Measurements from ENCODE around the gene PDIA5.

PDIA5 gene

DNA sequence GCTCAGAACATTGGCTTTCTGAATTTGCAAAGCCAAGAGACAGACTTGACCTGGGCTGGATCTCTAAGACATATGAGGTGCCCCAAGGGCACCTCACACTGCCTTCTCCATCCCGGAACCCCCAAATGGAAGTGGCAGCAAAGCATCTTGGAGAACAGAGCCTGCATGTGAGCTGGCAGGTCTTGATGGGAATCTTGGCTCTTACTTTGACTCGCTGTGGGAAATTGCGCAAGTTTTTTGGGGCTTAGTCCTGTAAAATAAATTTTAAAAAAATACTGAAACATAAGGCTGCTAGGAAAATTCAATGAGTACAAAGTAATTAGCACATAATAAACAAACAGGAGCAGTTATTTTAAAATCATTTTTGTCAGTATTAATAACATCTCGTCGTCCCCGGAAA, 121.2 kb downstream of the PDIA5 start:
- DNase-seq: no peak

DNA sequence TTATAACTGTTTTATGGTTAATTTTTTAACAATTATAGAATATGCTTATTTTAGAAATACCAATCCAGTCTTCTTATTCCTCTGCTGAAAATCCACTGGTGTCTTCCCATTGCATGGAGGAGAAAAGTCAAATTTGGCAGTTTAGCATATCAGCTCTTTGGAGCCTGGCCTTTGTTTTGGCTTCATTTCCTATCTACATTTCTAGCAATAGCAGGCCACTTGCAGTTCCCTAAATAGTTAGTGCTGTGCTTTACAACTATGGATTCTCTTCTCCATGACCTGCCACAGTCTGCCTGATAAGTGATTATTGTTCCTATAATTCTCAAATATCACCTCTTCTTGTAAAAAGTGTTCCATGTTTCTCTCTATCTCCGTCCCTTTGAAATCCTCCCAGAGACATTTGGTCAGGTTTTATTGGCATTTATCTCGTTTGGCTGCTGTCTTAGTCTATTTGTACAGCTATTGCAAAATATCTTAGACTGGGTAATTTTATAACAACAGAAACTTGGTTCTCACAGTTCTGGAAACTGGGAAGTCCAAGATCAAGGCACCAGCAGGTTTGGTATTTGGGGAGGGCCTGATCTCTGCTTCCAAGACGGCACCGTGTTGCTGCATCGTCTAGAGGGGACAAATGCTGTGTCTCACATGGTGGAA, 126.8 kb downstream of the PDIA5 start:
- no peak for DNase-seq

DNA sequence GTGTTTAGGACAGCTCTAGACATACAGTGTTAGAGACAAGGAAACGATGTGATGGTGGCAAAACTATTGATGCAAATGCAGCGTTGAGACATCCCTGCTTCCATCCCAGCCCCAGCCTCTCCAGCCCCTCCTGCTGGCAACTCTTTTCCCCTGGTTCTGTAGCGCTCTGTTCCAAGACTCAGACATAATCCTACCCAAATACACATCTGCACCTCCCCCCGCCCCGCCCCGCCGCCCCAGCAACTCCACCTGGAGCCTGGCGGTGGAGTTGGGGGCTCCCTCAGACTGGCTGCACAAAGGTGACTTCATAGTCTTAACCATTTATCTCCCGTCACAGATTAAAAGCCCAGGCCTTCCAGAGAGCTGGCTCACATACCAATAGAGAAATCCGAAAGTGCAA, 127.7 kb downstream of the PDIA5 start:
- no peak for DNase-seq

DNA sequence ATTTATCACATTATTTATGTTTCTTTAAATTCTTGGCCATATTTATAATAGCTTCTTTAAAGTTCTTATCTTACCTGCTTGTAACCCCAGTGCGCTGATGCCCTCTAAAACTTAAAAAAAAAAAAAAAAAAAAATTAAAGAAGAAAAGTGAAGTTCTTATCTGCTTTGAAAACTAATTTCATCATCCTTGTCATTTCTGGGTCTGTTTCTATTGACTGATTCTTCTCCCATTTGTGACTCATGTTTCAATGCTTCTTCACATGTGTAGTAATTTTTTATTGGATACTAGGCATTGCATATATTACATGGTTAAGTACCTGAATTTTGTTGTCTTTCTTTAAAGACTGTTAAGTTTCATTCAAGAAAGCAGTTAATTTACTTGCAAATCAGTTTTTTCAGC, 131.5 kb downstream of the PDIA5 start:
- no peak for DNase-seq

DNA sequence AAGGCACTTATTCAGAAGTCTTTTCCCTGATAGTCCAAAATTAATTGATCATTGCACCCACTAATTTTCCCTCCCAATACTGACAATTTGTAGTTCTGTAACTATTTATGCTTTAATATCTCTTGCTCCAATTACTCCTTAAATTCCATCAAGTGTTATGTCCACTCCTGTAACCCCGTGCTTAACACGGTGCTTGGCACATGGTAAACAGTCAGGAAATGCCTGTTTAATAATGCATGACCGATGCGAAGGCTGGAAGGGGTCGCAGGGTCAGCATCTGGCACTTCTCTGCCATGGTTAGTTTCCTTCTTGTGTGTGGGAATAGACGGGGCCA, 134.4 kb downstream of the PDIA5 start:
- no peak for DNase-seq

DNA sequence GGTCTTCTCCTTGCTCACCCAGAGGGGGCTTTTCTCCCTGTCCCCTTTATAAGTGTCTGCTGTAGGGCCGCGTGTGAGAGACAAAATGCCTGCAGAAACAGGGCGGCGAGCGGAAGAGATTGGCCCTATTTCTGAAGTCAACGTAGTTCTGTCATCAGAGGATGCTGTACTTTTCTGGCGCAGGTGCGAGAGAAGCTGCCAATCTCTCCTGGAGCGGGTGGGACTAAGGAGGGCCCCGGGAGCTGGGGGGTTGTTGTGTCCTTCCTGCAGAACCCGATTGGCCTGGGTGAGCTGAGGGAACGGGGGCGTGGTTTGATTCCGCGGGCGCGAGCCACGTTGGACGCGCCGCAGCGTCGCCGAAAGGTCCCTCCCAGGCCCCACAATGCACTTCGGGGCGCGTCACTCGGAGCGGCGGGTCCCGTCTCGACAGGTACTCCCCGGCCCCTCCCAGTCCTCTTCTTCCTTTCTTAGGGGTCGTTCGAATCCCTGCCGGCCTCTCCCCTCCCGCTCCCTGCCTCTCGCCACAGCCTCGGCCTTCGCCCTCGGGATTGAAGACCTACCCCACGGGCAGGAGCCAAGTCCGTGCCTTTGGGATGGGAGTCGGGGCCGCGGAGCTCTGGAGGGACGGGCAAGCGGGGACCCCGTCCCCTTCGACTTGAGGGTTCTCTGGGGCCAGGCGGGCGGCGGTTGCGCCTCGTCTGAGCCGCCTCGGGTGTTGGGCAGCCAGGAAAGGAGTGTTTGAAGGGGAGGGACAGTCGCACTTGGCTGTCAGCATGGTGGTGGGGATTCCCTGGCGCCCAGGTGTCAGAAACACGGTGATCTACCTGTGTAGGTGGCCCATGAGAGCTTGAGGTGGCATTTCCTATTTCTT, 135.0 kb downstream of the PDIA5 start, which contains the start of gene SEC22A:
SEC22A (plus strand) TSS at position 387 of the 871 bp plus-strand sequence. CDS start 7,275 bp downstream, outside the sequence.
- DNase-seq: peak; percentile 93

DNA sequence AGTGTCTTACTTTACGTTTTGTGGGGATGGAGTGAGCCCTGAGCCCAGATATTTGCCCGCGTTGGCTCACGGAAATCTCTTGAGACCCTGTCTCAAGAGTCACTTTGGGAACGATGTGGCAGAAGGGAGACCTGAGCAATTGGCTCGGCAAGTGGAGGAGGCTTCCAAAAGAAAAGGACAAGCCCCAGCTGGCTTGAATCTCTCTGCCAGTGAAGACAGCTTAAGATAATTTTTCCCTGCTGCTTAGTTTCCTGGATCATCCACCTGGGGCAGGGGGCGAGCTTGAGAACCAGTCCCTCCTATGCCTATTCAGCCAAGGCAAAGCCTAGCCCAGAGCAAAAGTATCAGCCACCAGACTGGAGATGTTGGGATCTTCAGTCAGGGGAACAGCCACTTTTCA, 135.6 kb downstream of the PDIA5 start:
- DNase-seq: no peak

All from activated CD8-positive, alpha-beta memory T cell treated with anti-CD3 and anti-CD28 coated beads, Interleukin-2, amount 50 U/mL, for 4 hours (primary cell).